Natural killer cell (primary cell): ENCODE data around the gene KLHL34. TPM values are rescaled to one million over a fixed set of nuclear protein-coding genes. Genes with fewer than 3 reads are reported as not detected.

Source experiments
- ATAC-seq, 3 donors: fragments of 150-1000 bp in 2 of 3; fragments of 200-7000 bp in 1 of 3; cut with Tn5 transposase; 1 replicate in 1 of 3; 2 replicates in 2 of 3; pipeline ENCODE4 v1.10.0; 2021; ENCODE audit warnings: mild to moderate bottlenecking in 2 of 3, moderate library complexity in 2 of 3
- DNase-seq, 2 donors: peaks; one replicate each; pipeline versions ENCODE4 v3.0.0 to v3.0.0-alpha.2; 2013 to 2021; ENCODE audit warnings: mixed read lengths in 1 of 2
- H3K27ac ChIP-seq: one replicate; pipeline ENCODE4 v1.5.1; 2013; ENCODE audit warnings: mild to moderate bottlenecking, low read length
- H3K27me3 ChIP-seq: one replicate; pipeline ENCODE4 v1.6.1; 2013; ENCODE audit warnings: low read length; ENCODE audit not compliant: control insufficient read depth, insufficient read depth
- H3K36me3 ChIP-seq: one replicate; pipeline ENCODE4 v1.6.1; 2013; ENCODE audit warnings: low read length; ENCODE audit not compliant: control insufficient read depth, insufficient read depth
- H3K4me1 ChIP-seq: one replicate; pipeline ENCODE4 v1.6.1; 2013; ENCODE audit warnings: low read length; ENCODE audit not compliant: control insufficient read depth, insufficient read depth
- H3K4me3 ChIP-seq: one replicate; pipeline ENCODE4 v1.5.1; 2013; ENCODE audit warnings: low read length
- H3K9me3 ChIP-seq: one replicate; pipeline ENCODE4 v1.6.1; 2013; ENCODE audit warnings: low read length; ENCODE audit not compliant: control insufficient read depth, insufficient read depth
- H3K27ac Mint-ChIP-seq, 2 donors: one replicate each; pipeline ENCODE4 v1.8.0; 2022; ENCODE audit warnings: mild to moderate bottlenecking in 2 of 2, mixed read lengths in 2 of 2, moderate library complexity in 1 of 2
- H3K27me3 Mint-ChIP-seq, 2 donors: one replicate each; pipeline ENCODE4 v1.8.0; 2022; ENCODE audit warnings: low read depth in 2 of 2, mixed read lengths in 2 of 2
- H3K36me3 Mint-ChIP-seq: one replicate; pipeline ENCODE4 v1.8.0; 2022; ENCODE audit warnings: mixed read lengths
- H3K4me1 Mint-ChIP-seq, 2 donors: one replicate each; pipeline ENCODE4 v1.8.0; 2022; ENCODE audit warnings: mixed read lengths in 2 of 2
- H3K4me3 Mint-ChIP-seq: one replicate; pipeline ENCODE4 v1.8.0; 2022; ENCODE audit warnings: mild to moderate bottlenecking, moderate library complexity, mixed read lengths
- H3K9me3 Mint-ChIP-seq, 2 donors: one replicate each; pipeline ENCODE4 v1.8.0; 2022; ENCODE audit warnings: mixed read lengths in 2 of 2
- WGBS: methylation state at CpG from one replicate; pipeline ENCODE4 v1.1.7; 2013; ENCODE audit warnings: missing lambda C conversion rate; ENCODE audit not compliant: insufficient coverage; 5-methylcytosine and 5-hydroxymethylcytosine counted together
- intact Hi-C: fragments of 100-400 bp; cut with micrococcal nuclease; formaldehyde crosslinking; loops from one replicate; pipeline ENCODE4 v1.14.2; 2022
- total RNA-seq, 4 donors: library from RNA; stranded (reverse); fragments of 120-200 nt in 1 of 4; gene quantifications; one replicate each; pipeline versions ENCODE4 v1.2.3 to v1.2.4, GENCODE V29; 2013 to 2022
- TF ChIP-seq, protein P1 (sequence below): fragments of 200-600 bp; IDR thresholded peaks from one replicate; pipeline ENCODE4 v1.8.0; 2022; ENCODE audit warnings: antibody characterized with exemption

KLHL34 gene
- total RNA-seq, 3 donors from 2014 or later (not counting 1 experiment from before 2014, with no cell fraction given) = not detected

DNA sequence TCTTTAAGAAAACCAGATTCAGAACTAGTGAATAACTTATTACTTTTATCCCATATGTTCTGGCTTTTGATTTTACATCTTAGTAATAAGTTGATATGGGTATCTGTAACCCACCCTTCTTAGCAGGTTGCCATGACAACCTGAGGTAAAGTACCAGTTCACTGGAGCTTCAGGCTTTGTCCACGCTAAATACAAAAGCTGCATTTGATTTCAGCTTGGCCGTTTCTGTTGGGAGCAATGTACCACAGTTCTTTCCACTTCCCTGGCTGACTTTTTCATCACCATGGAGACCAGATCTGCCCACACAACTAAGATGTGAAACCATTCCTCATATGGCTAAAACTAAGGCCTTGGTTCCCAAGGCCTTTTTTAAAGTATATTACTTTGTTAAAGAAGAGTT, 26.1 kb downstream of the KLHL34 start:
- no peak overlapping the region for H3K4me3 ChIP-seq
- Mint-ChIP-seq H3K4me3 (no peak overlapping the region), H3K4me1 (no peaks in the 10 kb centered on the region), H3K36me3 (no peaks in the 10 kb centered on the region), H3K9me3 (peaks cover 0 to 2% of the 10 kb centered on the region in 2 donors), H3K27me3 (no peaks in the 10 kb centered on the region), H3K27ac (no peak overlapping the region)
- no peak for ATAC-seq
- no peak for DNase-seq
- no peak overlapping the region for H3K27ac ChIP-seq
- TF ChIP-seq, protein P1, sequence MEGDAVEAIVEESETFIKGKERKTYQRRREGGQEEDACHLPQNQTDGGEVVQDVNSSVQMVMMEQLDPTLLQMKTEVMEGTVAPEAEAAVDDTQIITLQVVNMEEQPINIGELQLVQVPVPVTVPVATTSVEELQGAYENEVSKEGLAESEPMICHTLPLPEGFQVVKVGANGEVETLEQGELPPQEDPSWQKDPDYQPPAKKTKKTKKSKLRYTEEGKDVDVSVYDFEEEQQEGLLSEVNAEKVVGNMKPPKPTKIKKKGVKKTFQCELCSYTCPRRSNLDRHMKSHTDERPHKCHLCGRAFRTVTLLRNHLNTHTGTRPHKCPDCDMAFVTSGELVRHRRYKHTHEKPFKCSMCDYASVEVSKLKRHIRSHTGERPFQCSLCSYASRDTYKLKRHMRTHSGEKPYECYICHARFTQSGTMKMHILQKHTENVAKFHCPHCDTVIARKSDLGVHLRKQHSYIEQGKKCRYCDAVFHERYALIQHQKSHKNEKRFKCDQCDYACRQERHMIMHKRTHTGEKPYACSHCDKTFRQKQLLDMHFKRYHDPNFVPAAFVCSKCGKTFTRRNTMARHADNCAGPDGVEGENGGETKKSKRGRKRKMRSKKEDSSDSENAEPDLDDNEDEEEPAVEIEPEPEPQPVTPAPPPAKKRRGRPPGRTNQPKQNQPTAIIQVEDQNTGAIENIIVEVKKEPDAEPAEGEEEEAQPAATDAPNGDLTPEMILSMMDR = no peak
- no peaks in the 10 kb centered on the region for H3K9me3 ChIP-seq
- no peaks in the 10 kb centered on the region for H3K27me3 ChIP-seq
- 82% methylated on average over 2 of the region's 2 CpGs for WGBS
- intact Hi-C loops = no loop called here
- H3K4me1 ChIP-seq = no peaks in the 10 kb centered on the region
- no peaks in the 10 kb centered on the region for H3K36me3 ChIP-seq

DNA sequence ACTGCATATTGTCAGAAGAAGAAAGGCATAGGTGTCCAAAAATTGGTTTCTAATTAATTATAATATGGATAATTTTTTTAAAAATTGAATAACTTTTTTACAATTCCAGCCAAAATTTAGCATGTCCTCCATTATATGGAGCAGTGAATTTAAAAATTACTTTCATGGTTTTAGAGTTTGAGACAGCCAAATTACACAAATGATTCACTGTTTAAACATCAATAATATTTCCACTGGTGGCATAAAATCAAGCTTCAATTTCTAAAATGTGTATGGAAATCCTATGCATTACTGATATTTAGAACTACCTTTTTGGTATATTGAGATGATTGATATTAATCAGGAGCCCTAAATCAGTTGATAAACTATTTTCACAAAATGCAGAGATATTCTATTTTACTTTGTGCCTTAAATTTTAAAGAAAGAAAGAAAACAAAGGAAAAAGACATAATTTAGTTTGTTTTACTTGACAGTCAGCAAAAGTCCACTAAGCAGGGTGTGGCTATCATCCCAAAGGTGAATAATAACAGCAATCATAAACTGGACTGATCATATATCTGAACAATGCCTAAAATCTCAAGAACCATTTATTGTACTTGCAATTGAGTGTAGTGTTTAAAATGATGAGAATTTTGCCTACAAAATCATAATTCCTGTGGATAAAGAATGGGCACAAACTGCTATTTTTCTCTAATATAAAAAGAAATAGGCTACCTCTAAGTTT, 34.2 kb downstream of the KLHL34 start:
- no peaks in the 10 kb centered on the region for H3K36me3 ChIP-seq
- no peak overlapping the region for H3K4me3 ChIP-seq
- TF ChIP-seq, protein P1 = no peak
- H3K27me3 Mint-ChIP-seq = no peaks in the 10 kb centered on the region
- no peaks in the 10 kb centered on the region for H3K36me3 Mint-ChIP-seq
- H3K4me1 Mint-ChIP-seq = no peaks in the 10 kb centered on the region
- no peak overlapping the region for H3K27ac Mint-ChIP-seq
- ATAC-seq (no peak), DNase-seq (no peak)
- peaks cover 2% of the 10 kb centered on the region in 2 donors for H3K9me3 Mint-ChIP-seq
- H3K27ac ChIP-seq = no peak overlapping the region
- intact Hi-C loops = no loop called here
- H3K9me3 ChIP-seq = no peaks in the 10 kb centered on the region
- H3K27me3 ChIP-seq = no peaks in the 10 kb centered on the region
- H3K4me1 ChIP-seq = no peaks in the 10 kb centered on the region
- H3K4me3 Mint-ChIP-seq = no peak overlapping the region

- Histone ChIP-seq H3K36me3 (no peaks in the 10 kb centered on the region), H3K9me3 (no peaks in the 10 kb centered on the region), H3K27me3 (no peaks in the 10 kb centered on the region), H3K27ac (no peak overlapping the region), H3K4me1 (no peaks in the 10 kb centered on the region), H3K4me3 (no peak overlapping the region)
- Mint-ChIP-seq H3K9me3 (no peaks in the 10 kb centered on the region), H3K27me3 (no peaks in the 10 kb centered on the region), H3K27ac (no peak overlapping the region), H3K36me3 (no peaks in the 10 kb centered on the region), H3K4me1 (no peaks in the 10 kb centered on the region), H3K4me3 (no peak overlapping the region)
- ATAC-seq = no peak
- WGBS = 70% methylated on average over 2 of the region's 2 CpGs
- TF ChIP-seq, protein P1 = no peak
- DNase-seq = no peak
- intact Hi-C loops = no loop called here
Observed at GRCh38 chrX:21620234-21620633, 37.9 kb downstream of the KLHL34 start.

- no peak overlapping the region for H3K27ac Mint-ChIP-seq
- Histone ChIP-seq H3K9me3 (no peaks in the 10 kb centered on the region), H3K27ac (no peak overlapping the region), H3K4me3 (no peak overlapping the region), H3K27me3 (no peaks in the 10 kb centered on the region), H3K4me1 (no peaks in the 10 kb centered on the region), H3K36me3 (no peaks in the 10 kb centered on the region)
- no peak for DNase-seq
- intact Hi-C loops = no loop called here
- no peaks in the 10 kb centered on the region for H3K36me3 Mint-ChIP-seq
- no peaks in the 10 kb centered on the region for H3K27me3 Mint-ChIP-seq
- no peak for ATAC-seq
- H3K4me3 Mint-ChIP-seq = no peak overlapping the region
- TF ChIP-seq, protein P1 = no peak
- WGBS = 73% methylated on average over 1 of the region's 1 CpG
- H3K9me3 Mint-ChIP-seq = no peaks in the 10 kb centered on the region
- H3K4me1 Mint-ChIP-seq = no peaks in the 10 kb centered on the region
Observed at GRCh38 chrX:21616386-21616785, 41.7 kb downstream of the KLHL34 start.
